HepG2 (cell line): ENCODE measurements around the gene AIDA. TPM values are rescaled to one million over a fixed set of nuclear protein-coding genes. Genes with fewer than 3 reads are reported as not detected.

ENCODE experiments used
- ATM ChIP-seq: fragments of 450-650 bp; IDR thresholded peaks from 2 replicates; pipeline ENCODE4 v1.7.1; 2017; ENCODE audit warnings: mild to moderate bottlenecking, borderline replicate concordance
- CEBPG ChIP-seq: IDR thresholded peaks from 2 replicates; pipeline ENCODE4 v1.6.1; 2016
- GATAD1 ChIP-seq: IDR thresholded peaks from 2 replicates; pipeline ENCODE4 v1.6.1; 2016; ENCODE audit warnings: missing genetic modification reagents, missing compliant biosample characterization
- HNF4A ChIP-seq: sonication (generic); formaldehyde crosslinking; IDR thresholded peaks from 2 replicates; pipeline ENCODE4 v1.4.0; 2020; ENCODE audit warnings: missing genetic modification reagents
- ISL2 ChIP-seq: sonication (generic); formaldehyde crosslinking; IDR thresholded peaks from 2 replicates; pipeline ENCODE4 v1.5.0; 2020; ENCODE audit warnings: missing genetic modification reagents
- KLF15 ChIP-seq: sonication (generic); formaldehyde crosslinking; IDR thresholded peaks from 2 replicates; pipeline ENCODE4 v1.8.1; 2023; ENCODE audit warnings: borderline replicate concordance, mild to moderate bottlenecking, inconsistent platforms, missing genetic modification reagents, mixed read lengths
- NFE2 ChIP-seq: sonication (generic); formaldehyde crosslinking; IDR thresholded peaks from 2 replicates; pipeline ENCODE4 v1.4.0; 2020; ENCODE audit warnings: missing genetic modification reagents
- NFIC ChIP-seq: IDR thresholded peaks from 2 replicates; pipeline ENCODE4 v1.6.1; 2012; ENCODE audit warnings: mild to moderate bottlenecking, low read length, inconsistent platforms
- PAF1 ChIP-seq: IDR thresholded peaks from 2 replicates; pipeline ENCODE4 v1.6.1; 2016; ENCODE audit warnings: missing genetic modification reagents, missing compliant biosample characterization
- PRDM4 ChIP-seq: sonication (generic); formaldehyde crosslinking; IDR thresholded peaks from 2 replicates; pipeline ENCODE4 v1.9.0; 2021; ENCODE audit warnings: missing genetic modification reagents, borderline replicate concordance
- RARA ChIP-seq: IDR thresholded peaks from 2 replicates; pipeline ENCODE4 v1.6.1; 2016; ENCODE audit warnings: missing genetic modification reagents, missing compliant biosample characterization
- ZBTB39 ChIP-seq: sonication (generic); formaldehyde crosslinking; IDR thresholded peaks from 2 replicates; pipeline ENCODE4 v1.5.0; 2020; ENCODE audit warnings: missing genetic modification reagents
- ZBTB43 ChIP-seq: sonication (generic); formaldehyde crosslinking; conservative IDR thresholded peaks from 2 replicates; pipeline ENCODE4 v1.4.0; 2020; ENCODE audit warnings: missing genetic modification reagents
- ZNF235 ChIP-seq: sonication (generic); formaldehyde crosslinking; IDR thresholded peaks from 2 replicates; pipeline ENCODE4 v1.8.1; 2023; ENCODE audit warnings: mild to moderate bottlenecking, missing genetic modification reagents, borderline replicate concordance
- ZNF703 ChIP-seq: sonication (generic); formaldehyde crosslinking; IDR thresholded peaks from 2 replicates; pipeline ENCODE4 v1.5.1; 2020; ENCODE audit warnings: missing genetic modification reagents, mild to moderate bottlenecking, moderate library complexity, borderline replicate concordance
- ZNF781 ChIP-seq: sonication (generic); formaldehyde crosslinking; IDR thresholded peaks from 2 replicates; pipeline ENCODE4 v1.5.1; 2020; ENCODE audit warnings: borderline replicate concordance, mild to moderate bottlenecking, missing genetic modification reagents; ENCODE audit errors: not compliant biosample characterization
- polyA plus RNA-seq, 8 experiments: library from polyadenylated mRNA; depleted of rRNA in 3 of 8; stranded (reverse) in 7 of 8; unstranded in 1 of 8; fragments of >200 nt; fragmentation: Illumina TruSeq in 4 of 8; extraction: Trizol in 4 of 8; gene quantifications; 2 replicates each; pipeline versions ENCODE4 v1.2.1 to v1.2.3, GENCODE V29; 2011 to 2016; ENCODE audit warnings: low read depth in 4 of 8, missing spikeins in 1 of 8, mixed read lengths in 1 of 8; ENCODE audit not compliant: insufficient read depth in 1 of 8
- total RNA-seq, 5 experiments: library from RNA; depleted of rRNA; stranded (reverse); fragments of >200 nt; fragmentation: Illumina TruSeq; extraction: Trizol; gene quantifications; 2 replicates each; pipeline ENCODE4 v1.2.3, GENCODE V29; 2016; ENCODE audit warnings: low read depth in 1 of 5

Gene AIDA
- total and polyA plus RNA-seq, 2 of the 13 experiments (the other 11 are each of a cell fraction or from before 2014, with no cell fraction given) = 17.5 to 35.4 TPM

GRCh38 chr1:222713091-222713961 is 1.0 kb upstream of the AIDA start (continued):
- TF ChIP-seq ISL2 (no peak), ATM (no peak), ZBTB39 (0 out of 2 replicates have a peak, but pooled peaks have one; percentile 44), CEBPG (no peak; the same call in 1 of the 2 replicates), NFIC (0 out of 2 replicates have a peak, but pooled peaks have one; percentile 4), RARA (CRISPR knock-in tag) (peak; percentile 8; the same call in 1 of the 2 replicates), HNF4A (peak; percentile 22; the same call in 1 of the 2 replicates), PAF1 (CRISPR knock-in tag) (no peak), KLF15 (CRISPR knock-in tag) (no peak), PRDM4 (CRISPR knock-in tag) (no peak), GATAD1 (CRISPR knock-in tag) (peak; percentile 84), ZBTB43 (CRISPR knock-in tag) (0 out of 2 replicates have a peak, but pooled peaks have one; percentile 29), ZNF703 (CRISPR knock-in tag) (no peak), NFE2 (CRISPR knock-in tag) (no peak), ZNF781 (CRISPR knock-in tag) (no peak), ZNF235 (no peak)
